Activated CD8-positive, alpha-beta memory T cell treated with anti-CD3 and anti-CD28 coated beads for 4 hours (primary cell): ENCODE results near the gene PNLIPRP3.

Experiments
- DNase-seq, 2 donors: peaks; one replicate each; pipeline ENCODE4 v3.0.0-alpha.2; 2020; ENCODE audit warnings: low read depth in 2 of 2

The PNLIPRP3 gene

GRCh38 chr10:116511365-116511764 is 83.7 kb downstream of the PNLIPRP3 start:
- no peak for DNase-seq

- no peak for DNase-seq
Observed at GRCh38 chr10:116521424-116522290, 94.0 kb downstream of the PNLIPRP3 start.

GRCh38 chr10:116522803-116523381 is 95.2 kb downstream of the PNLIPRP3 start:
- DNase-seq, result no peak

DNA sequence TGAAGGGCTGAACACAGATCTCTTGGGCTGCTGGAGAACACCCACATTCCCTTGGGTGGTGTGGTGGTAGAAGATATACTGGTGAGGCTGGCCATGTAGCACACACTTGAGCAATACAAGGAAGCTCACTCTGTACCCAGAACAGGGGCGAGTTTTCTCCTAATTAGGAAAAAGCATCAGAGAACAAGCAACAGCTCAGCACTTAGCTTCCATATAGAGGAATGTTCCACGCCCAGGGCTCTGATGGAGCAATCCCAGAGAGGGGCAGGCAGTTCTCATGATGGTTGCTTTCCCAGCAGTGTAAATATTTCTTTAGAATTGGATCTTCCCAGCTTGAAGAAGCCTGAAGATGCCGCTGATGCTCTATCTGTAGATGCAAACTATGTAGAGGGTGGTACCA is 97.1 kb downstream of the PNLIPRP3 start:
- DNase-seq, result no peak

DNA sequence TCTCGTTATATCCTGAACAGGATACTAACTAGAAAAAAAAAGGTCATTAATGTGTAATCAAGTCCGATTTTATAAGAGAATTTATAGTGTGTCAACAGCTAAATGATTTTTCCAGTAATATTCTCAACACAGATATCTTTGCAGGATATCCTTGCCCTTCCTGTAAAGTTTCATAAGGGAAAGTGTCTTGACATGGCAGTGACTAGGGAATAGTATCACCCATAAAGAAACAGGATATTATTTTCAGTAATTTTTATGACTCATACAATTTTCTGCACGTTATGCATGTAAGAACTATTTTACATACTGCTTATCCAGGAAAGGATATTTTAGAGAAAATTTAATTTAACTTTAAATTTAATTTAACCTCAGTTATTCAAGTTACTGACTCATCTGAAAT is 98.6 kb downstream of the PNLIPRP3 start:
- no peak for DNase-seq
